Sciatic nerve (tissue), 2 donors: ENCODE data around the gene SPHK2. TPM values are rescaled to one million over a fixed set of nuclear protein-coding genes. Genes with fewer than 3 reads are reported as not detected.
"Not testable (repeated sequence)": the region's sequence is repeated elsewhere in the genome, so short reads cannot be mapped to it uniquely, and the experiment has no call there.

Source experiments
- ATAC-seq: fragments of 200-7000 bp; cut with Tn5 transposase; one replicate; pipeline ENCODE4 v1.9.1; 2020; ENCODE audit warnings: mild to moderate bottlenecking, moderate library complexity
- DNase-seq: peaks from one replicate; pipeline ENCODE4 v3.0.0-alpha.2; 2020; ENCODE audit warnings: low spot score
- intact Hi-C: fragments of 100-400 bp; cut with DNase I; formaldehyde crosslinking; loops from one replicate; pipeline ENCODE4 v1.14.2; 2022
- total RNA-seq: library from RNA; stranded (reverse); fragmentation: NEBNext Ultra II Directional; extraction: Animal tissue kit (Norgen Biotek cat#: 25700); gene quantifications from one replicate; pipeline ENCODE4 v1.2.1, GENCODE V29; 2021
- donor health status: DM: no; HTN: no; CAD: no.
- donor health status: DM: no; HTN: no; CAD: no.

Gene SPHK2
- total RNA-seq, 1 donor from 2014 or later: 21.5 TPM

DNA sequence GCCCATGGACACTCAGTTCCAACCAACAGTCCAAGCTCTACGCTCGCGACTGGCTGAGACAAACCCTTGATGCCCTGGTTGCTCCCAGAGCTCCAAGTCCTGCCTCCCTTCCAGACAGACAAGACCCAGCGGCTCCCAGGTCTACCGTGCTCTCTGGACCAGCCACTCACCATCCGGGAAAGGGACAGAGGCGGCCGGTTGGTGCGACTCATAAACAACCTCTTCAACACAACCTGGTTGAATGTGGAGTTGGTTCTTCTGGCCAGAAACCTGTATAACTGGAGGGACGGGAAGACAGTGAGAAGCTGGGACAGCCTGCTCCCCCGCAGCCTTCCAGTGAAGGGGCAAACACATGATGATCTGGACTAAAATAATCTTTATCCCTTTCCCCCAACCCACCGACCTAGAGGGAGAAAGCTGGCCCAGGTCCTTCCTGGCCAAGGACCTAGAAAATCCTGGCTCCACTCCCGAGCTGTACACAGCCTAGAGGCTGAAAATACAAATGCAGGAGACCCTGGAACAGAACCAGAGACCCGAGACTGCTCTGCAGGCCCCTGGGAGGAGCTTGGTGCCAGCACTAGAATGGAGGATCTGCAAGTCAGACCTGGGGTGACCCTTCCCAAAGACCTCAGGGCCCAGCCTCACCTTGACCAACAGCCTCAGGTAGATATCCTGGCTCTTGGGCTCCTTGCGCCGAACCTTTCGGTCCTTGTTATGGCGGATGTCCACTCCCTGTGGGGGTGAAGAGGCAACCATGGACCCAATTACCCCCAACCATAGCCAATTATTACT is 2.0 kb upstream of the SPHK2 start:
- DNase-seq (no peak), ATAC-seq (no peak)
- intact Hi-C loops: no loop called here

DNA sequence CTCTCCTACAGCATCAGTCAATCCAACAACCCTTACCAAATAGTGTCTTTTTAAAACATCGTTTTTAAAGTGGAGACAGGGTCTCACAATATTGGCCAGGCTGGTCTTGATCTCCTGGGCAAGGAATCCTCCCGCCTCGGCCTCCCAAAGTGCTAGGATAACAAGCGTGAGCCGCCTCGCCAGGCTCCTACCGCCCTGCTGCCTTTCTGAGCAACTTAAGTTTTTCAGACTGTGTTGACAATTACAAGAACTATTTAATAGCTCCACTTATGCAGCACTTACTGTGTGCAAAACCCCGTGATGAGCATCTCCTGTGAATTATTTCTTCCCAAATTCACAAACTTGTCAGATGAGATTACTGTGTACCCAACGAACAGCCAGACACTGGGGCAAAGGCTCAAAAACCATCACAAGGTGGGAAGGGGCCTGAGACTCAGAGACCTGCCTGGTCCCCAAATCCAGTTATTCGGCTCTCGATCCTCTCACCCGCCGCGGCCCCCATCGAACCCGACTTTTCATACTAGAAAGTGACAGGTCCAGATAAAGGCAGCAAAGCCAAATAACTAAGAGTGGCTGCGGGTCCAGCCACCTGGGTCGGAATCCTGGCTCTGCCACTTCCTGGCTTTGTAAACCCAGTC is 909 bp upstream of the SPHK2 start:
- intact Hi-C loops: no loop called here
- no peak for ATAC-seq
- no peak for DNase-seq

GRCh38 chr19:48619692-48620585 is 633 bp downstream of the SPHK2 start:
- intact Hi-C loops: no loop called here
- no peak for DNase-seq

GRCh38 chr19:48623556-48624066 is 4.3 kb downstream of the SPHK2 start:
- intact Hi-C loops: no loop called here
- DNase-seq (no peak), ATAC-seq (no peak)

More at GRCh38 chr19:48619692-48620585, 633 bp downstream of the SPHK2 start:
- no peak for ATAC-seq

DNA sequence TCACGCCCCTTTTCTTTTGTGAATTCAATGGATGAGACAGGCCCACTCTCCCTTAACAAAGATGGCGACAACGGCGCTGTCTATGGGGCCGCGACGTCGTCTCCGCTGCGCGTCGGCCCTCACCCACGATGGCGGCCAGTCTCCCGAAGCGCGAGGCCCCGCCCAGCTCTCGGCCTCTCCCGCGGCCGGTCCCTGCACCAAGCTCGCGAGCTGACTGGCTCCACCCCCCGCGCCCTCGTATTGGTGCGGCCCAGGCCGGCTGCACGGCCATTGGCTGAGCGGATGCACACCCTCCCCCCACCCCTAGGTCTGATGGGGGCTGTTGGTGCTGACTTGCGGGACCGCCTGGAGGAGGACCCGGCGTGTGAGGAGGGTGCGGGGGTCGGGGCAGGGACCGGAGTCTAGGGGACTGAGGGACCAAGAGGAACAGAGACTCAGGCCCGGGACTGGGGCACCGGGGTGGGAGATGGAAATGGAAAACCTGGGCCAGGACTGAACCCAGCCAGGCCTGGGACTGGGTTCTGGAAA is 4.8 kb downstream of the SPHK2 start:
- intact Hi-C loops: no loop called here
- ATAC-seq: peak; percentile 88
- DNase-seq: peak; percentile 99

DNA sequence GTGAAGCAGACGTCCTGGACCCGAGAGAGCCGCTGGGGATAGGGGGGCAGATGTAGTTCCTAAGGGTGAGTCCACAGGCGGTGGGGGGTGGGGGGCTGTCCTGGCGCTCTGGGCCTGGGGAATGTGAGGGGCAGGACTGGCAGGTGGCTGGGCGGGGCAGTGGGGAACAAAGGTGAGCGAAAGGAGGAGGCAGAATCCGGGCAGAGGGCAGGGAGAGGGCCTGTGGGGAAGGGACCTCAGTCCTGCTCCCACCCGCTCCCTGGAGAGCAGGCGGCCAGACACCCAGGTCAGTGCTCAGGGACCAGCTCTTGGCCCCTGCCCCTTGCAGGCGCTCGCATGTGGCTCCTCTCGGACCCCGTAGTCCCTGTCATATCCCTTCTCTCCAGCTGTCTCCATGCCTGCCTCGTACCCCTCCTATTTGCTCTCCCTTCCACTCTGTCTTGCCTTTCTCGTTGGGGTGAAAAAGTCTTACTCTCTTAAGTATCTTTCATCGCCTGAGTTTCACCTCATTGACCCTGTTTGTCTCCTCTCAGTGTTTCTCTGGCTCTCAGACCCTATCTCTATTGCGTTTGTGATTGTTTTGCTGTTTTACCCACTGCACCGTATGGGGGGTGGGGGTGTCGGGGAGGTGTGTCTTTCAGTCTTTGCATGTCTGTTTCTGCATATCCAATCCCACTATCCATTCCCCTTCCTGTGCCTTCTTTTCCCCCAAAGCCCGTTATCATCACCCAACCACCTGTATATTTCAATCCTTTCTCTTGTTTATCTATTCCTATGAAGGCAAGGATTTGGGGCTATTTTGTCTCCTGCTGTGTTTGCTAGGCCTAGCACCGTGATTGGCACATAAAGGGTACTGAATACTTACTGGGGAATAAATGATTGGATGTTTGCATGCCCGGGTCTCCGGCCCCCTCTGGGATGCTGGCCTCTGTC is 5.8 kb downstream of the SPHK2 start:
- ATAC-seq: no peak
- intact Hi-C loops: no loop called here
- DNase-seq: no peak

GRCh38 chr19:48625891-48626327 is 6.6 kb downstream of the SPHK2 start:
- DNase-seq: no peak
- intact Hi-C loops: no loop called here

DNA sequence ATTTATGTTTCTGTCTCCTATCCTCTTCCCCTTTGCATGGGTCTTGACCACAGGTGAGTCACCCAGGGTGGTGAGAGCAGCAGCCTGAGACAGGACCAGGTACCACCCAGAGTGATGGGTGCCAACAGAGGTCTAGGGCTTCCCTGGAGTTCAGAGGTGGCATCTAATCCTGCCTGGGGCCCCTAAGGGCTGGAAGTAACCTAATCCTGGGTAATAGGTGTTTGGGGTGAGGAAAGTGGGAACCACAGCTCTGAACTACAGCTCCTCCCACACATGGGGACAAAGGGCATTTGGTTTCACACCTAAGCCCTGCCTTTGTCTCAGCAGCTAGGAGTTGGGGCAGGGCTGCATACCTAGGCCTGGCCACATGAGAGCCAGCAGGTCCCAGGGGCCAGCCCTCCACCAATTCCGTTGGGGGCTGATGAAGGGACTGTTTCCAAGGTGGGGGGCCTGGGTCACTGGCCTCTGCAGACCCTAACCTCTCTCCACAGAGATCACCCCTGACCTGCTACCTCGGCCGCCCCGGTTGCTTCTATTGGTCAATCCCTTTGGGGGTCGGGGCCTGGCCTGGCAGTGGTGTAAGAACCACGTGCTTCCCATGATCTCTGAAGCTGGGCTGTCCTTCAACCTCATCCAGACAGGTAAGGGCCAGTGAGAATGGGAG is 8.0 kb downstream of the SPHK2 start:
- ATAC-seq (no peak), DNase-seq (no peak)
- intact Hi-C loops: no loop called here

More at GRCh38 chr19:48625891-48626327, 6.6 kb downstream of the SPHK2 start:
- no peak for ATAC-seq

DNA sequence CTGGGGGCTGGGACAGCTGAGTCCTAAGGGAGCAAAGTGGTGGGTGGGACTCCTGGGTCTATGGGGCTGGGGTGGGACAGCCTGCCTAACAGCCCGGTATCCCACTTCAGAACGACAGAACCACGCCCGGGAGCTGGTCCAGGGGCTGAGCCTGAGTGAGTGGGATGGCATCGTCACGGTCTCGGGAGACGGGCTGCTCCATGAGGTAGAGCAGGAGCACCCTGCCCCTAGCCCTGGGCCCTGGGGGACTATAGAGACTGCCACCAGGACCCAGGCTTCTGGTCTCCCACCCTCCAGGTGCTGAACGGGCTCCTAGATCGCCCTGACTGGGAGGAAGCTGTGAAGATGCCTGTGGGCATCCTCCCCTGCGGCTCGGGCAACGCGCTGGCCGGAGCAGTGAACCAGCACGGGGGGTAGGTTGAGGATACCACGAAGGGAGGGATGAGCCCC is 8.6 kb downstream of the SPHK2 start:
- DNase-seq: no peak
- ATAC-seq: no peak
- intact Hi-C loops: no loop called here

DNA sequence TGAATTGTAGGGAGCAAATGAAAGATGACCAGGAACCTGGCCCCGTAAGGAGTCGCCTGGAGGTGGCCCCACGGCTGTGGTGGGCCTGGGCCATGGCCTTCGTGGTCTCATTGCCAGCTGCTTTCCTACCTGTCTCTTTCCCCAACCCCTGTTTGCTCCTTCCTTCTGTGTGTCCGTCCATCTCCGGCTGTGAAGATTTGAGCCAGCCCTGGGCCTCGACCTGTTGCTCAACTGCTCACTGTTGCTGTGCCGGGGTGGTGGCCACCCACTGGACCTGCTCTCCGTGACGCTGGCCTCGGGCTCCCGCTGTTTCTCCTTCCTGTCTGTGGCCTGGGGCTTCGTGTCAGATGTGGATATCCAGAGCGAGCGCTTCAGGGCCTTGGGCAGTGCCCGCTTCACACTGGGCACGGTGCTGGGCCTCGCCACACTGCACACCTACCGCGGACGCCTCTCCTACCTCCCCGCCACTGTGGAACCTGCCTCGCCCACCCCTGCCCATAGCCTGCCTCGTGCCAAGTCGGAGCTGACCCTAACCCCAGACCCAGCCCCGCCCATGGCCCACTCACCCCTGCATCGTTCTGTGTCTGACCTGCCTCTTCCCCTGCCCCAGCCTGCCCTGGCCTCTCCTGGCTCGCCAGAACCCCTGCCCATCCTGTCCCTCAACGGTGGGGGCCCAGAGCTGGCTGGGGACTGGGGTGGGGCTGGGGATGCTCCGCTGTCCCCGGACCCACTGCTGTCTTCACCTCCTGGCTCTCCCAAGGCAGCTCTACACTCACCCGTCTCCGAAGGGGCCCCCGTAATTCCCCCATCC is 9.4 kb downstream of the SPHK2 start:
- intact Hi-C loops: no loop called here
- DNase-seq: peak; percentile 71
- ATAC-seq: no peak

GRCh38 chr19:48629297-48629598 is 9.9 kb downstream of the SPHK2 start:
- ATAC-seq: no peak
- peak; percentile 61 for DNase-seq
- intact Hi-C loops: no loop called here

GRCh38 chr19:48629599-48630295 is 10.4 kb downstream of the SPHK2 start:
- intact Hi-C loops: no loop called here
- DNase-seq (peak; percentile 83), ATAC-seq (peak; percentile 9)

- peak; percentile 83 for DNase-seq
- intact Hi-C loops: no loop called here
- ATAC-seq: no peak
Observed at GRCh38 chr19:48630296-48631063, 11.2 kb downstream of the SPHK2 start.

- no peak for ATAC-seq
- intact Hi-C loops: no loop called here
- no peak for DNase-seq
Observed at GRCh38 chr19:48631225-48631624, 11.9 kb downstream of the SPHK2 start.

DNA sequence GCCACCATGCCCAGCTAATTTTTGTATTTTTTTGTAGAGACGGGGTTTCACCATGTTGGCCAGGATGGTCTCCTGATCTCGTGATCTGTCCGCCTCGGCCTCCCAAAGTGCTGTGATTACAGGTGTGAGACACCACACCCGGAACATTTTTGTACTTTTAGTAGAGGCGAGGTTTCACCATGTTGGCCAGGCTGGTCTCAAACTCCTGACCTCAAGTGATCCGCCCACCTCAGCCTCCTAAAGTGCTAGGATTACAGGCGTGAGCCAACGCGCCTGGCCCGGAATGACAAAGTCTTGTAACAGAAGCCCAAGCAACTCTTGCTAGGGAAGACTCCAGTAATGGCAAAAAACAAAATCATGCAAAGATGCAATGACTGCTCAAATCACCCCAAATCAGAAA is 13.0 kb downstream of the SPHK2 start:
- intact Hi-C loops, ATAC-seq, DNase-seq: not testable (repeated sequence)
